Neural crest cell (in vitro differentiated cells): ENCODE results near the gene PRXL2B. TPM values are rescaled to one million over a fixed set of nuclear protein-coding genes. Genes with fewer than 3 reads are reported as not detected.

Source experiments
- DNase-seq: peaks from one replicate; pipeline ENCODE4 v3.0.0; 2021; ENCODE audit warnings: low read depth, mixed read lengths, low spot score
- H3K27ac Mint-ChIP-seq: one replicate; pipeline ENCODE4 v1.8.0; 2021; ENCODE audit warnings: mild to moderate bottlenecking, mixed read lengths; ENCODE audit not compliant: unreplicated experiment
- H3K27me3 Mint-ChIP-seq: 2 replicates; pipeline ENCODE4 v1.8.0; 2021; ENCODE audit warnings: low read depth, mild to moderate bottlenecking, mixed read lengths
- H3K36me3 Mint-ChIP-seq: 2 replicates; pipeline ENCODE4 v1.8.0; 2021; ENCODE audit warnings: low read depth, mild to moderate bottlenecking, mixed read lengths
- H3K4me1 Mint-ChIP-seq: 2 replicates; pipeline ENCODE4 v1.8.0; 2021; ENCODE audit warnings: mixed read lengths
- H3K4me3 Mint-ChIP-seq: one replicate; pipeline ENCODE4 v1.8.0; 2021; ENCODE audit warnings: mild to moderate bottlenecking, mixed read lengths
- H3K9me3 Mint-ChIP-seq: 2 replicates; pipeline ENCODE4 v1.8.0; 2021; ENCODE audit warnings: mixed read lengths
- total RNA-seq: library from RNA; stranded (reverse); gene quantifications from 2 replicates; pipeline ENCODE4 v1.2.1, GENCODE V29; 2021
- TF ChIP-seq, protein P1 (sequence below): fragments of 200-600 bp; sonication (generic); conservative IDR thresholded peaks from 2 replicates; pipeline ENCODE4 v1.5.0; 2021; ENCODE audit warnings: antibody characterized with exemption, mild to moderate bottlenecking

Gene PRXL2B
- total RNA-seq, 1 donor from 2014 or later: 51.3 TPM

DNA sequence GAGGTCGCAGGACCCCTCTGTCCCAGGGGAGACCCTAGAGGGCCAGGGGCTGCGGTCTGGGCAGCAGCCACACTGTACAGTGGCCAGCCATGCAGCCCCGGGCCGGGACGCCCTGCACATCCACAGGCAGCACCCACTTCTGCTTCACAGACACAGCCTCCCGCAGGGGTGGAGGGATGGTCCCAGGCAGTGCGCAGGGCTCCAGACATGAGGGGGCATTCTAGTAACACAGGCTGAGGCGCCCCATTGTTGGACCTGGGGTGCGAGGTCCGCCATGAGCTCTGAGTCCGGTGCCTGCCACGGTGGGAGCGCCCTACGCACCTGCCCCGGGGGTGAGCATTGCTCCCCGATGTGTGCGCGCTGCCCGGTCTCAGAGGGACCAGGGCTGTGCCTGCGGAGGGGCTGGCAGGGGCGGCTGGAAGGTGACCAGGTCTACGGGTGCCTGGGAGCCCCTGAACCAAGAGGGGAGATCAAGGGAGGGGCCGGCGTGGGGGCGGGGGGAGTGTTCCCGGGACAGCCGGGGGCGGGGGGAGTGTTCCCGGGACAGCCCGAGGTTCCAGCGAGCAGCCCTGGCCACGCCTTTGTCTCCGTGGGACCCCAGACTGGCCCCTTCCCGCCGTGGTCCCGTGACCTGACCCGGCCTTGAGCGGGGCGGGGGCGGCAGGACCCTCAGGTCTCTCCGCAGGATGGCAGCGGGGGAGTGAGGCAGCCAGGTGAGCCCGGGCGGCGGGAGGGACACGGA is 41.8 kb downstream of the PRXL2B start:
- no peaks in the 10 kb centered on the region for H3K36me3 Mint-ChIP-seq
- H3K27ac Mint-ChIP-seq: no peak overlapping the region
- DNase-seq: no peak
- TF ChIP-seq, protein P1, sequence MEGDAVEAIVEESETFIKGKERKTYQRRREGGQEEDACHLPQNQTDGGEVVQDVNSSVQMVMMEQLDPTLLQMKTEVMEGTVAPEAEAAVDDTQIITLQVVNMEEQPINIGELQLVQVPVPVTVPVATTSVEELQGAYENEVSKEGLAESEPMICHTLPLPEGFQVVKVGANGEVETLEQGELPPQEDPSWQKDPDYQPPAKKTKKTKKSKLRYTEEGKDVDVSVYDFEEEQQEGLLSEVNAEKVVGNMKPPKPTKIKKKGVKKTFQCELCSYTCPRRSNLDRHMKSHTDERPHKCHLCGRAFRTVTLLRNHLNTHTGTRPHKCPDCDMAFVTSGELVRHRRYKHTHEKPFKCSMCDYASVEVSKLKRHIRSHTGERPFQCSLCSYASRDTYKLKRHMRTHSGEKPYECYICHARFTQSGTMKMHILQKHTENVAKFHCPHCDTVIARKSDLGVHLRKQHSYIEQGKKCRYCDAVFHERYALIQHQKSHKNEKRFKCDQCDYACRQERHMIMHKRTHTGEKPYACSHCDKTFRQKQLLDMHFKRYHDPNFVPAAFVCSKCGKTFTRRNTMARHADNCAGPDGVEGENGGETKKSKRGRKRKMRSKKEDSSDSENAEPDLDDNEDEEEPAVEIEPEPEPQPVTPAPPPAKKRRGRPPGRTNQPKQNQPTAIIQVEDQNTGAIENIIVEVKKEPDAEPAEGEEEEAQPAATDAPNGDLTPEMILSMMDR: no peak
- H3K4me1 Mint-ChIP-seq: peaks cover 4% of the 10 kb centered on the region
- H3K27me3 Mint-ChIP-seq: peaks cover 72% of the 10 kb centered on the region
- H3K4me3 Mint-ChIP-seq: no peak overlapping the region
- H3K9me3 Mint-ChIP-seq: peaks cover 5% of the 10 kb centered on the region

DNA sequence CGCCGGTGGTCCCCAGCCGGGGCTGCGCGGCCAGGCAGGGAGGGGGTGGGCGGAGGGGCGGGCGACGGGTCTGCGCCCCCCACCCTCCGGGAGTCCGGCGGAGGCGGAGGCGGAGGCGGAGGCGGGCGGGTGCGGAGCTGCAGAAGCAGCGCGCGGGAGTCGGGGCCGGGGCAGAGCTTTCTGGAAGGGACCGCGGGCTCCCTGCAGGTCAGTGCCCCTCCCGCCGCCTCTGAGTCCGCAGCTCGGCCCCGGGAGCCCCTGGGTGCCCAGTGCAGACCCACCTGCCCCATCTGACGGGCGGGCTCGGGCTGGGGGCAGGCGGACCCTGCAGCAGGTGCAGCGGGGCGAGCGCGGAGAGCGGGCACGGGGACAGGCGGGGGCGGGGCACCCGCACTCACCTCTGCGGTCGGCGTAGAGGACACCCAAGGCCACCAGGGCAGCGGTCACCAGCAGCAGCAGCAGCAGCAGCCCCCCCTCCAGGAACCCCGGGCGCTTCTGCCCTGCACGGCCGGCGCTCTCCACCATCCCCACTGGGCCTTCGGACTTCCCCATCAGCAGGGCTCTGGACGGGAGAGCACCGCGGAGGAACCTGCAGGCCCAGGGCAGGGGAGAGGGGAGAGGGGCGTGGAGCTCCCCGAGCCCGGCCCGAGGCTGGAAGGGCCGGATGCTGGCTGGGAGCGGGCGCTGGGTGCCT is 42.5 kb downstream of the PRXL2B start:
- Mint-ChIP-seq H3K4me1 (peaks cover 4% of the 10 kb centered on the region), H3K4me3 (no peak overlapping the region), H3K9me3 (peaks cover 5% of the 10 kb centered on the region), H3K27ac (no peak overlapping the region), H3K27me3 (peaks cover 69% of the 10 kb centered on the region), H3K36me3 (no peaks in the 10 kb centered on the region)
- TF ChIP-seq, protein P1: no peak
- no peak for DNase-seq

DNA sequence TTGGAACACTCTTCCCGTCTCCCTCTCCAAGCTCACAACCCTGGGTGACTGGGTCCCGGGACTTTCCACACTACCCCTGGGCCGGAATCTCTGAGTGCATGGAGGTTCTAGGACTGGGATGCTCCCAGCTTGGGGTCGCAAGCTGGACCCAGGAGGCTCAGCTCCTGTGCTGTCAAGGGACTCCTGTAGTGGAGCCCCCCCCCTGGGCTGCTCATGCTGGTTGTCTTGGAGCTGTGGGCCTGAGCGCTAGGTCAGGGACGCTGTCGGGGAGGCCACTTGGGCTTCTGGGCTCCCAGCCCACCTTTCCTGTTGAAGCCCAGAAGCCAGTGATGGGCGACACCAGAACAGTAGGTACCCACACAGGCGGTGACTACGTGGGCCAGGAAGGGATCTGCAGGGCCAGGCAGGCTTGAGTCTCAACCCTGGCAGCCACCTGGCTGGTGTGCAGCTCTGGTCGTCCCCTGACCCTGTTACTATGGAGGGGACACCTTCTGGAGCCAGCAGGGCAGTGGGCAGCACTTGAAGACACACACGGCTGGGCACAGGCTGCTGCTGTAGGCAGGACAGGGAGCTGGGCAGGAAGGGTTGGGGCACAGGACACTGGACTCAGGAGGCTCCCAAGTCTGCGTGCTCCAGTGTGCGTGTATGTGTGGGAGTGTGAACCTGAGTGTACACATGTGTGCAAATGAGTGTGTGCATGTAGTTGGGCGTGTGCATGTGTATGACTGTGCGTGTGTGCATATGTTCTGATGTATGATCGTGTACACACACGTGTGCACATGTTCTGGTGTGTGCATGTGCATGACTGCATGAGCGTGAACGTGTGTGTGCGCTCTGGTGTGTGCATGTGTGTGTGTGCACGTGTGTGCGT is 43.3 kb downstream of the PRXL2B start:
- no peak for DNase-seq
- Mint-ChIP-seq H3K27me3 (peaks cover 63% of the 10 kb centered on the region), H3K27ac (peak overlapping the region; percentile 62), H3K4me1 (peaks cover 4% of the 10 kb centered on the region), H3K4me3 (peak overlapping the region; percentile 19), H3K9me3 (peaks cover 5% of the 10 kb centered on the region), H3K36me3 (no peaks in the 10 kb centered on the region)
- TF ChIP-seq, protein P1: no peak

DNA sequence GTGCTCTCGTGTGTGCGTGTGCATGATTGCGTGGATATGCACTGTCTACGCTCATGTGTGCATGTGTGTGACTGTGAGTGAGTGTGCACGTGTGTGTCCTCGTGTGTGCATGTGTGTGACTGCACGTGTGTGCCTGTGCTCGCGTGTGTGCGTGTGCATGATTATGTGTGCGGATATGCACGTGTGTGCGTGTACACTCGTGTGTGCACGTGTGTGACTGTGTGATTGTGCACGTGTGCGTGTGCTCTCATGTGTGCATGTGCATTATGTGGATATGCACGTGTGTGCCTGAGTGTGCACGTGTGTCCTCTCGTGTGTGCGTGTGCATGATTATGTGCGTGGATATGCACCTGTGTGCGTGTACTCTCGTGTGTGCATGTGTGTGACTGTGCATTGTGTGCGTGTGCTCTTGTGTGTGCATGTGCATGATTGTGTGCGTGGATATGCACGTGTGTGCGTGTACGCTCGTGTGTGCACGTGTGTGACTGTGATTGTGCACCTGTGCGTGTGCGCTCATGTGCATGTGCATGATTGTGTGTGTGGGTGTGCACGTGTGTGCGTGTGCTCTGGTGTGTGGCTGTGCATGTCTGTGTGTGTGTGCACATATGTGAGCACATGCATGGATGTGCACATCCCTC is 44.0 kb downstream of the PRXL2B start:
- Mint-ChIP-seq H3K27ac (peak overlapping the region; percentile 62), H3K36me3 (no peaks in the 10 kb centered on the region), H3K4me1 (peaks cover 4% of the 10 kb centered on the region), H3K9me3 (peaks cover 5% of the 10 kb centered on the region), H3K4me3 (no peak overlapping the region), H3K27me3 (peaks cover 56% of the 10 kb centered on the region)
- DNase-seq: no peak
- TF ChIP-seq, protein P1: no peak
